H1 (cell line): ENCODE measurements around the gene FBXO34. TPM values are rescaled to one million over a fixed set of nuclear protein-coding genes. Genes with fewer than 3 reads are reported as not detected.

Source experiments
- CTCF ChIA-PET: fragments of 300-600 bp; sonication (Branson Sonifier 250); formaldehyde crosslinking; loops from one replicate; lab custom pipeline; 2021; ENCODE audit not compliant: partially characterized antibody; lab: Charles Lee
- POLR2A ChIA-PET: fragments of 300-600 bp; sonication (Branson Sonifier 250); formaldehyde crosslinking; loops from one replicate; lab custom pipeline; 2021; ENCODE audit warnings: inconsistent platforms; ENCODE audit not compliant: partially characterized antibody; lab: Charles Lee
- DNase-seq, 2 experiments: peaks; one replicate each; pipeline versions ENCODE4 v3.0.0 to v3.0.0-alpha.2; 2010 to 2022; ENCODE audit warnings: low spot score in 2 of 2, low read depth in 1 of 2, mixed read lengths in 1 of 2
- FAIRE-seq: peaks from 2 replicates; lab custom pipeline; 2011; peaks lifted over from hg19 to GRCh38; lab: Jason Lieb, UNC
- H2AFZ ChIP-seq: 2 replicates; pipeline ENCODE4 v1.8.1; 2012; ENCODE audit warnings: low read length, inconsistent platforms
- H2AK5ac ChIP-seq: 2 replicates; pipeline ENCODE4 v1.6.1; 2013; ENCODE audit warnings: low read depth, low read length
- H2BK120ac ChIP-seq: replicated peaks from 2 replicates; pipeline ENCODE3; 2013; ENCODE audit warnings: low read depth, low read length, inconsistent platforms
- H2BK12ac ChIP-seq: 2 replicates; pipeline ENCODE4 v1.6.1; 2013; ENCODE audit warnings: low read depth, low read length
- H2BK15ac ChIP-seq: 2 replicates; pipeline ENCODE4 v1.6.1; 2013; ENCODE audit warnings: low read length
- H2BK20ac ChIP-seq: 2 replicates; pipeline ENCODE4 v1.6.1; 2013; ENCODE audit warnings: low read length
- H2BK5ac ChIP-seq: 2 replicates; pipeline ENCODE4 v1.6.1; 2013; ENCODE audit warnings: low read depth, low read length
- H3K14ac ChIP-seq: 2 replicates; pipeline ENCODE4 v1.6.1; 2013; ENCODE audit warnings: inconsistent platforms; ENCODE audit not compliant: insufficient read length
- H3K18ac ChIP-seq: 2 replicates; pipeline ENCODE4 v1.6.1; 2013; ENCODE audit warnings: low read length; ENCODE audit errors: extremely low read depth
- H3K23ac ChIP-seq: 2 replicates; pipeline ENCODE4 v1.6.1; 2013; ENCODE audit warnings: inconsistent platforms; ENCODE audit not compliant: insufficient read length
- H3K23me2 ChIP-seq: 2 replicates; pipeline ENCODE4 v1.6.1; 2013; ENCODE audit warnings: low read depth, low read length
- H3K27ac ChIP-seq: 2 replicates; pipeline ENCODE4 v1.6.1; 2011; ENCODE audit warnings: low read depth, low read length, inconsistent platforms
- H3K27me3 ChIP-seq, 4 experiments: replicated peaks in 1 of 4; 1 replicate in 1 of 4; 2 replicates in 3 of 4; pipeline versions ENCODE4 v1.6.1 to v1.8.1; 2011 to 2013; ENCODE audit warnings: low read length in 3 of 4, mild to moderate bottlenecking in 3 of 4, inconsistent platforms in 2 of 4, mixed read lengths in 2 of 4, moderate library complexity in 1 of 4; ENCODE audit not compliant: control insufficient read depth in 3 of 4, insufficient read depth in 3 of 4; ENCODE audit errors: extremely low read depth in 1 of 4
- H3K36me3 ChIP-seq, 4 experiments: 2 replicates each; pipeline versions ENCODE4 v1.6.1 to v1.8.1; 2011 to 2013; ENCODE audit warnings: mild to moderate bottlenecking in 4 of 4, low read length in 3 of 4, moderate library complexity in 2 of 4, control low read depth in 1 of 4, inconsistent platforms in 1 of 4; ENCODE audit not compliant: insufficient read depth in 4 of 4, control insufficient read depth in 2 of 4
- H3K4ac ChIP-seq: replicated peaks from 2 replicates; pipeline ENCODE3; 2013; ENCODE audit warnings: low read length, low read depth, mixed read lengths, inconsistent platforms; ENCODE audit not compliant: insufficient read length
- H3K4me1 ChIP-seq, 4 experiments: replicated peaks in 1 of 4; 1 replicate in 1 of 4; 2 replicates in 3 of 4; pipeline versions ENCODE4 v1.6.1 to v1.8.1; 2011 to 2013; ENCODE audit warnings: low read length in 3 of 4, inconsistent platforms in 2 of 4, mixed read lengths in 1 of 4; ENCODE audit not compliant: insufficient read depth in 4 of 4, control insufficient read depth in 3 of 4
- H3K4me2 ChIP-seq, 2 experiments: 2 replicates each; pipeline versions ENCODE4 v1.6.1 to v1.8.1; 2011 to 2013; ENCODE audit warnings: low read depth in 2 of 2, low read length in 2 of 2, control low read depth in 1 of 2, inconsistent platforms in 1 of 2, mild to moderate bottlenecking in 1 of 2; ENCODE audit not compliant: insufficient read depth in 1 of 2
- H3K4me3 ChIP-seq, 4 experiments: fragments of 200-600, 300-600 bp in 1 of 4; sonication (generic), shearing (Covaris generic), sonication (Bioruptor Twin) in 1 of 4; 2 replicates each; pipeline versions ENCODE4 v1.5.1 to v1.8.1; 2011 to 2016; ENCODE audit warnings: low read length in 4 of 4, low read depth in 3 of 4, control low read depth in 2 of 4, inconsistent platforms in 2 of 4, mild to moderate bottlenecking in 2 of 4, mixed read lengths in 1 of 4, moderate library complexity in 1 of 4; ENCODE audit not compliant: insufficient read depth in 2 of 4; ENCODE audit errors: extremely low read depth in 1 of 4
- H3K56ac ChIP-seq: replicated peaks from 2 replicates; pipeline ENCODE3; 2013; ENCODE audit warnings: low read depth, mild to moderate bottlenecking, mixed read lengths, low read length, inconsistent platforms; ENCODE audit not compliant: insufficient read length
- H3K79me1 ChIP-seq: 2 replicates; pipeline ENCODE4 v1.6.1; 2013; ENCODE audit warnings: low read depth, low read length, control low read depth
- H3K79me2 ChIP-seq, 2 experiments: 2 replicates each; pipeline versions ENCODE4 v1.6.1 to v1.8.1; 2012 to 2013; ENCODE audit warnings: low read length in 2 of 2, mild to moderate bottlenecking in 2 of 2, inconsistent platforms in 1 of 2; ENCODE audit not compliant: insufficient read depth in 2 of 2, control insufficient read depth in 1 of 2
- H3K9ac ChIP-seq, 4 experiments: replicated peaks in 1 of 4; 1 replicate in 1 of 4; 2 replicates in 3 of 4; pipeline versions ENCODE4 v1.6.1 to v1.8.1; 2011 to 2013; ENCODE audit warnings: low read depth in 3 of 4, low read length in 3 of 4, control low read depth in 2 of 4, mild to moderate bottlenecking in 2 of 4, moderate library complexity in 2 of 4, inconsistent platforms in 1 of 4; ENCODE audit errors: extremely low read depth in 1 of 4
- H3K9me3 ChIP-seq, 2 experiments: 2 replicates each; pipeline versions ENCODE4 v1.6.1 to v1.8.1; 2012 to 2013; ENCODE audit warnings: mild to moderate bottlenecking in 2 of 2, moderate library complexity in 2 of 2, control low read depth in 1 of 2, inconsistent platforms in 1 of 2, low read depth in 1 of 2, low read length in 1 of 2, mixed read lengths in 1 of 2; ENCODE audit not compliant: insufficient read depth in 2 of 2
- H4K20me1 ChIP-seq, 2 experiments: replicated peaks in 1 of 2; 2 replicates each; pipeline versions ENCODE3 to v1.8.1; 2011 to 2013; ENCODE audit warnings: inconsistent platforms in 2 of 2, low read length in 2 of 2, mild to moderate bottlenecking in 1 of 2; ENCODE audit not compliant: insufficient read depth in 2 of 2, control insufficient read depth in 1 of 2
- H4K5ac ChIP-seq: 2 replicates; pipeline ENCODE4 v1.6.1; 2013; ENCODE audit warnings: low read length, low read depth, mixed read lengths, inconsistent platforms; ENCODE audit not compliant: insufficient read length
- H4K8ac ChIP-seq: 2 replicates; pipeline ENCODE4 v1.8.0; 2013; ENCODE audit warnings: mild to moderate bottlenecking, moderate library complexity, low read length, inconsistent platforms; ENCODE audit not compliant: insufficient read depth; ENCODE audit errors: extremely low read depth
- H4K91ac ChIP-seq: replicated peaks from 2 replicates; pipeline ENCODE3; 2013; ENCODE audit warnings: low read length, mixed read lengths, inconsistent platforms; ENCODE audit not compliant: insufficient read length
- ASH2L ChIP-seq: fragments of 200-600, 300-600 bp; sonication (generic); IDR thresholded peaks from one replicate; pipeline ENCODE4 v1.7.1; 2017; ENCODE audit warnings: low read length
- CBX8 ChIP-seq: fragments of 300-800, 300-1000 bp; sonication (generic); IDR thresholded peaks from 2 replicates; pipeline ENCODE4 v1.7.1; 2016; ENCODE audit warnings: low read depth, low read length, borderline replicate concordance
- EZH2 ChIP-seq: fragments of 200-600 bp; sonication (generic); IDR thresholded peaks from 2 replicates; pipeline ENCODE4 v1.7.1; 2012; ENCODE audit warnings: low read depth, mild to moderate bottlenecking, moderate library complexity, low read length, inconsistent platforms; ENCODE audit not compliant: severe bottlenecking
- HDAC2 ChIP-seq, 2 experiments: fragments of 300-600 bp in 1 of 2; sonication (generic) in 1 of 2; IDR thresholded peaks; 2 replicates each; pipeline ENCODE4 v1.6.1; 2011 to 2012; ENCODE audit warnings: low read depth in 2 of 2, low read length in 2 of 2, mild to moderate bottlenecking in 2 of 2, moderate library complexity in 2 of 2, borderline replicate concordance in 1 of 2, inconsistent platforms in 1 of 2
- JUND ChIP-seq: IDR thresholded peaks from 2 replicates; pipeline ENCODE4 v1.6.1; 2011; ENCODE audit warnings: mild to moderate bottlenecking, improper control_type of control experiment, low read length
- KDM4A ChIP-seq: IDR thresholded peaks from one replicate; pipeline ENCODE4 v1.7.1; 2012; ENCODE audit warnings: low read depth, mild to moderate bottlenecking, moderate library complexity, low read length, inconsistent platforms; ENCODE audit not compliant: severe bottlenecking
- POU5F1 ChIP-seq: IDR thresholded peaks from 2 replicates; pipeline ENCODE4 v1.6.1; 2011; ENCODE audit warnings: low read depth, mild to moderate bottlenecking, low read length, moderate library complexity
- RNF2 ChIP-seq: fragments of 200-900, 300-1000 bp; sonication (generic); IDR thresholded peaks from 2 replicates; pipeline ENCODE4 v1.7.1; 2016; ENCODE audit warnings: borderline replicate concordance, low read depth, mild to moderate bottlenecking, antibody characterized with exemption, low read length; ENCODE audit not compliant: poor library complexity, severe bottlenecking; ENCODE audit errors: missing control alignments
- RXRA ChIP-seq: IDR thresholded peaks from 2 replicates; pipeline ENCODE4 v1.6.1; 2011; ENCODE audit warnings: low read depth, mild to moderate bottlenecking, low read length, moderate library complexity; ENCODE audit not compliant: insufficient read depth
- SIRT6 ChIP-seq: IDR thresholded peaks from one replicate; pipeline ENCODE4 v1.7.1; 2012; ENCODE audit warnings: low read length, inconsistent platforms
- ZNF274 ChIP-seq: IDR thresholded peaks from 2 replicates; pipeline ENCODE4 v1.7.0; 2012; ENCODE audit warnings: low read length, borderline replicate concordance; ENCODE audit errors: extremely low read depth
- WGBS, 2 experiments: shearing (Covaris generic) in 1 of 2; methylation state at CpG; one replicate each; pipeline versions ENCODE4 v1.1.6 to v1.1.7; 2013 to 2015; ENCODE audit warnings: low lambda C conversion rate in 2 of 2, mixed read lengths in 2 of 2, inconsistent platforms in 1 of 2, low coverage in 1 of 2, missing lambda C conversion rate in 1 of 2; ENCODE audit not compliant: insufficient replicate concordance in 2 of 2, insufficient coverage in 1 of 2, insufficient read length in 1 of 2; ENCODE audit errors: extremely low coverage in 1 of 2, missing lambda C conversion rate in 1 of 2; 5-methylcytosine and 5-hydroxymethylcytosine counted together
- polyA plus RNA-seq, 7 experiments: library from polyadenylated mRNA; depleted of rRNA in 3 of 7; stranded (reverse) in 5 of 7; unstranded in 2 of 7; fragments of >200 nt in 5 of 7; fragments of 200-250 nt in 2 of 7; gene quantifications; 1 replicate in 5 of 7; 2 replicates in 1 of 7; 4 replicates in 1 of 7; pipeline versions ENCODE4 v1.2.1 to v1.2.3, GENCODE V29; 2011 to 2013; ENCODE audit warnings: missing spikeins in 2 of 7, mixed read lengths in 2 of 7
- total RNA-seq: library from RNA; stranded (reverse); fragmentation: NEBNext Ultra II Directional; extraction: Animal tissue kit (Norgen Biotek cat#: 25700); gene quantifications from 2 replicates; pipeline ENCODE4 v1.2.1, GENCODE V29; 2021
- TF ChIP-seq, protein P1 (sequence below): IDR thresholded peaks from 2 replicates; pipeline ENCODE4 v1.6.1; 2012; ENCODE audit warnings: inconsistent platforms
- TF ChIP-seq, protein P2 (sequence below): IDR thresholded peaks from 2 replicates; pipeline ENCODE4 v1.6.1; 2011; ENCODE audit warnings: low read length, improper control_type of control experiment

The FBXO34 gene
- total and polyA plus RNA-seq, 2 of the 8 experiments (the other 6 are each of a cell fraction or from before 2014, with no cell fraction given), result 7.0 to 14.4 TPM

DNA sequence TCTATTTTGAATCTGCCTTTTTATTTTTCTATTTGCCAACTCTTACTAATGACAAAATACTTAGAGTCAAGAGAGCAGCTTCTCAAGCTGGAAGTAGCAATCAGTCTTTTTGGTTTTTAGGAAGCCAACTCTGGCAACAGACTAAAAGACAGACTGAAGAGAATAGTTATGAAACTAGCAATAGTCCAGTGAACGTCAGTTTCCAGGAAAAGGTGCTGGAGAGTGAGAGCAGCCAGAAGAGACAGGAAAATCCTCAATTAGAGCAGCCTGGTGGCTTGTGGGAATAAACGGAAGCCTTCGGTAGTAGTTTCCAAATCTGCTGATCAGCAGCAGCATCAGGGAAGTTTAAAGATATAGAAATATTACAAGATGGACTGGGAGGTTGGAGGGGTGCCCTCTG lies 113.3 kb downstream of the FBXO34 start:
- Histone ChIP-seq H3K4me3 (no peak overlapping the region), H2AK5ac (no peak overlapping the region), H3K9ac (no peak overlapping the region), H2BK15ac (no peak overlapping the region), H2BK20ac (no peak overlapping the region), H2AFZ (no peak overlapping the region), H3K4me1 (no peaks in the 10 kb centered on the region), H3K4ac (no peak overlapping the region), H3K56ac (no peak overlapping the region), H4K91ac (no peak overlapping the region), H2BK120ac (no peak overlapping the region), H3K14ac (no peak overlapping the region), H3K9me3 (no peaks in the 10 kb centered on the region), H4K20me1 (peaks cover 0 to 3% of the 10 kb centered on the region in 2 experiments), H3K4me2 (no peak overlapping the region), H3K27ac (no peak overlapping the region), H4K5ac (no peak overlapping the region), H3K79me2 (no peaks in the 10 kb centered on the region), H3K79me1 (no peaks in the 10 kb centered on the region), H2BK12ac (no peak overlapping the region), H2BK5ac (no peak overlapping the region), H3K36me3 (peaks cover 11 to 32% (median 24%) of the 10 kb centered on the region in 4 experiments), H4K8ac (no peak overlapping the region), H3K23ac (no peak overlapping the region), H3K23me2 (no peaks in the 10 kb centered on the region), H3K27me3 (no peaks in the 10 kb centered on the region), H3K18ac (no peak overlapping the region)
- WGBS, 2 experiments, result 98% methylated on average over 3 of the region's 3 CpGs; no CpG with 5 or more reads in 1 of the 2 experiments
- POLR2A ChIA-PET, result no interaction called here
- FAIRE-seq (no peak), DNase-seq (no peak)
- CTCF ChIA-PET, result no interaction called here
- TF ChIP-seq, protein P1, sequence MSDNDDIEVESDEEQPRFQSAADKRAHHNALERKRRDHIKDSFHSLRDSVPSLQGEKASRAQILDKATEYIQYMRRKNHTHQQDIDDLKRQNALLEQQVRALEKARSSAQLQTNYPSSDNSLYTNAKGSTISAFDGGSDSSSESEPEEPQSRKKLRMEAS, result no peak
- TF ChIP-seq EZH2 (no peak), RXRA (no peak), KDM4A (no peak), HDAC2 (IDR thresholded peaks at IDR 0.05; ENCODE audit: borderline replicate concordance in 1 of 2, low read depth in 2 of 2, low read length in 2 of 2) (no peak), RNF2 (no peak), JUND (no peak), CBX8 (no peak), POU5F1 (no peak), ASH2L (no peak), ZNF274 (no peak), SIRT6 (no peak)
- TF ChIP-seq, protein P2, sequence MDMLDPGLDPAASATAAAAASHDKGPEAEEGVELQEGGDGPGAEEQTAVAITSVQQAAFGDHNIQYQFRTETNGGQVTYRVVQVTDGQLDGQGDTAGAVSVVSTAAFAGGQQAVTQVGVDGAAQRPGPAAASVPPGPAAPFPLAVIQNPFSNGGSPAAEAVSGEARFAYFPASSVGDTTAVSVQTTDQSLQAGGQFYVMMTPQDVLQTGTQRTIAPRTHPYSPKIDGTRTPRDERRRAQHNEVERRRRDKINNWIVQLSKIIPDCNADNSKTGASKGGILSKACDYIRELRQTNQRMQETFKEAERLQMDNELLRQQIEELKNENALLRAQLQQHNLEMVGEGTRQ, result no peak
